ENCODE data around the gene HBE1.
"Not testable (repeated sequence)": the region's sequence is repeated elsewhere in the genome, so short reads cannot be mapped to it uniquely, and the experiment has no call there.

The HBE1 gene

DNA sequence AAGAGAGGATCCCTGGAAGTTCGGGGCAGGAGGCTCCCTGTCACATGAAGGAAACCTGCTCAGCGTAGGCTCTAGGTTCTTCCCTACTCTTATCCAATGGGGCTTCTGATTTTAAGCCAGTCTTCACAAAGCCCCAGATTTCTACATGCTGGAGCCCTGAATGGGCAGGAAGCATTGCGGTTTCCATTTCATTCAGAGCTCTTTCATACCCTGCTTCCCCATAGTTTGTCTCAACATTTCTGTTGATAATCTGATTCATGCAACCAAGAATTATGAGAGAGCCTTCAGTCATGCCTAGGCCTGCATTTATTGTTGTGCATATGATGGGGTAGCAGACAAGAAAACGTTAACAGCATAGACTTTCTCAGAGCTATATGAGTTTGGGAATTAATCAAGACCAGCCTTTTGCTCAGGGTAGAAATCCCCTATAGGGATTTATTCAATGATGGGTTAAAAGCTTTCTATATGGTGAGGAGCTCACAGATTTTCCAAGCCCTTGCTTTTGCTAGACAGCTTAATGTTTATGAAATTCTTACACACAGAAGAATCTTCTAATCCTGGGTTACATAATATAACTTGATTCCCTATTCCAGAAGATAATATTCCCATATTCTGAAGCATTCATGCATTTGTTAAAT lies 16.1 kb upstream of the HBE1 start:
- DNase-seq (ENCODE audit: low read depth), result no peak

DNA sequence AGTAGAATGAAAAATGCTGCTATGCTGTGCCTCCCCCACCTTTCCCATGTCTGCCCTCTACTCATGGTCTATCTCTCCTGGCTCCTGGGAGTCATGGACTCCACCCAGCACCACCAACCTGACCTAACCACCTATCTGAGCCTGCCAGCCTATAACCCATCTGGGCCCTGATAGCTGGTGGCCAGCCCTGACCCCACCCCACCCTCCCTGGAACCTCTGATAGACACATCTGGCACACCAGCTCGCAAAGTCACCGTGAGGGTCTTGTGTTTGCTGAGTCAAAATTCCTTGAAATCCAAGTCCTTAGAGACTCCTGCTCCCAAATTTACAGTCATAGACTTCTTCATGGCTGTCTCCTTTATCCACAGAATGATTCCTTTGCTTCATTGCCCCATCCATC lies 14.9 kb upstream of the HBE1 start:
- no peak for DNase-seq (ENCODE audit: low read depth)

DNA sequence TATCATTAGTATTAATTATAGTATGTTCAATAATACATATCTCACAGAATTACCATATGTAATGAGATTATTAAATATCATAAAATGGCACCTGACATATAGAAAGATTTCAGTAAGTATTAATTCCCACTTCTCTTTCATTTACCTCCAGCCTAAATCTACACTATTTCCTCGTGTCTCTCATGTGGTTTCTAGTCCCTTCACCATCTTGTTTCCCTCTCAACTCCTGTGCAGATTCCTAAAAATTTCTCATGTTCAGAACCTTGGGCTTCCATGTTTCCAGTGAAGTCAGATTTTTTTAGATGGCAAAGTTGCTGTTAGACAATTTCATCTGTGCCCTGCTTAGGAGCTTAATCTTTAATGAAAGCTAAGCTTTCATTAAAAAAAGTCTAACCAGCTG lies 14.1 kb upstream of the HBE1 start:
- no peak for DNase-seq (ENCODE audit: low read depth)

DNA sequence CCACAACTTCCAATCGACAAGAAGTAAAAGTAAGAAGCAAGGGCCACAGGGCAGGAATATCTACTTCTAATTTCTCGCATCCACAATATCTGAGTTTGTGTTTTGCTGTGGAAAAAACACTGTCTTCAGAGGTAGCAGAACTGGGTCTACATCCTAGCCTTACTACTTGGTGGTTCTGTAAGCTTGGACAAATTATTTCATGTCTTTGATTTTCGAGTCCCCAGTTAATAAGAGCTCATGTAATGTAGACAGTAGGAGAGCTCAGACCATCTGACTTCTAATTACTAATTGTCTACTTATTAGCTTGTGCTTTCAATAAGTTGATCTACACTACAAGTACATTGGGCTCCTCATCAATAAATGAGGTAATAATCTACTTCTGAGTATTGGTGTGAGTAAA lies 13.3 kb upstream of the HBE1 start:
- DNase-seq (ENCODE audit: low read depth), result no peak

DNA sequence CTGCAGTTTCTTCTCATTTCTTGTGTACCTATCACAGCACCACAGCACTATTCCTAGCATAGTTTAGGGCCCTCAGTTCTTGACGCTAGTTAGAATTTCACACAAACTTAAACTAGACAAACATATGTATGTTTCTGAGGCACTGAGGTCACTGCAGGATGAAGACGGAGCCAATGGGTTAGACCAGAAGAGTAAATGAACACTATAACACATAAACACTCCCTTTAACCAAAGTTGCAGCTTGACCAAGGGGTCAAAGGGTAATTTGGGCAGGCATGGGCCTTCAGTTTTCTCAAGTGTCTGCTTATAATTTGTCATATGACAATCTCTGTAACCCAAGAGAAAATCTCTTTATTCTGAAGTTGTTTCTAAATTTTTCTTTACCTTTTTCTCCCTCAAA lies 12.9 kb upstream of the HBE1 start:
- no peak for DNase-seq (ENCODE audit: low read depth)

DNA sequence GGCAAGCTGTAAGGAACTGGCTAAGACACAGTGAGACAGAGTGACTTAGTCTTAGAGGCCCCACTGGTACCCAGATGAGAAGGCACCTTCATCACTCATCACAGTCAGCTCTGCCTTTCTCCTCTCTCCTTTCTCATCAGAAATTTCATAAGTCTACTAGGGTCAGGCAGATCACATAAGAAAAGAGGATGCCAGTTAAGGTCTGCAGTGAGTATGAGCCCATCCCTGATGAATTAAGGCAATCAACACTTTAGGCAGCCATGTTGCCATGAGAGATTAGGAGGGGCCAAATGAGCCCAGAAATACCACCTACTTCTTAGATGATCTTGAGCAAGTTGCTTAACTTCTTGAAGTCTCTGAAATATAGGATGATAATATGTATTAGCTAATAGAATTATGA lies 11.9 kb upstream of the HBE1 start:
- no peak for DNase-seq (ENCODE audit: low read depth)

DNA sequence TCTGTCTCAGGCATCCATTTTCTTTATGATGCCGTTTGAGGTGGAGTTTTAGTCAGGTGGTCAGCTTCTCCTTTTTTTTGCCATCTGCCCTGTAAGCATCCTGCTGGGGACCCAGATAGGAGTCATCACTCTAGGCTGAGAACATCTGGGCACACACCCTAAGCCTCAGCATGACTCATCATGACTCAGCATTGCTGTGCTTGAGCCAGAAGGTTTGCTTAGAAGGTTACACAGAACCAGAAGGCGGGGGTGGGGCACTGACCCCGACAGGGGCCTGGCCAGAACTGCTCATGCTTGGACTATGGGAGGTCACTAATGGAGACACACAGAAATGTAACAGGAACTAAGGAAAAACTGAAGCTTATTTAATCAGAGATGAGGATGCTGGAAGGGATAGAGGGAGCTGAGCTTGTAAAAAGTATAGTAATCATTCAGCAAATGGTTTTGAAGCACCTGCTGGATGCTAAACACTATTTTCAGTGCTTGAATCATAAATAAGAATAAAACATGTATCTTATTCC lies 10.9 kb upstream of the HBE1 start:
- peak; percentile 3 for DNase-seq (ENCODE audit: low read depth)

DNA sequence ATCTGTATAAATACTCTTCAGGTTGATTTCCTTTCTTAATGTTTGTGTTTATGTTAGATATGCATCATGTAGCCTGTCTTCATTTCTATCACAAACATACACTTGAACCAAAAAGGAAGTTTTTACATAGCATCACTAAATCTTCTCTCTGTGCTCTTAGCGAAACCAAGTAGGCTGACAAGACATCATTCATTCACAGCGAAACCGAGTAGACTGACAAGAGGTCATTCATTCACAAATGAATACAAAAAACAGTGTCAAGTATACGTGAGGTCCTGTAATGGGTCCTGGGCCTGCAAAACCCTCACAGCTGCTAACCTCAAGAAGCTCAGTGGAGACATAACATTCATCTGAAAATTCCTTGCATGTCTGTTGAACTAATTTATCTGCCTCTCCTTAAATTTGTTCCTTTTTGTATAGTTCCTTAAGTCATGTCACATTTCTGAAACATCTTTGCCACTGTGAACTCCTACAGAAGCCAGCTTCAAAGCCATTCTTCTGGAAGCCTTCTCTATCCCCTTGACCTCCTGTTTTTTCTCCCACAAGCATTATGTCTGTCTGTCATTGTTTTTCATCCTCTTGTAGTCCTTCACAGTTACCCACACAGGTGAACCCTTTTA lies 9.8 kb upstream of the HBE1 start:
- no peak for DNase-seq (ENCODE audit: low read depth)

DNA sequence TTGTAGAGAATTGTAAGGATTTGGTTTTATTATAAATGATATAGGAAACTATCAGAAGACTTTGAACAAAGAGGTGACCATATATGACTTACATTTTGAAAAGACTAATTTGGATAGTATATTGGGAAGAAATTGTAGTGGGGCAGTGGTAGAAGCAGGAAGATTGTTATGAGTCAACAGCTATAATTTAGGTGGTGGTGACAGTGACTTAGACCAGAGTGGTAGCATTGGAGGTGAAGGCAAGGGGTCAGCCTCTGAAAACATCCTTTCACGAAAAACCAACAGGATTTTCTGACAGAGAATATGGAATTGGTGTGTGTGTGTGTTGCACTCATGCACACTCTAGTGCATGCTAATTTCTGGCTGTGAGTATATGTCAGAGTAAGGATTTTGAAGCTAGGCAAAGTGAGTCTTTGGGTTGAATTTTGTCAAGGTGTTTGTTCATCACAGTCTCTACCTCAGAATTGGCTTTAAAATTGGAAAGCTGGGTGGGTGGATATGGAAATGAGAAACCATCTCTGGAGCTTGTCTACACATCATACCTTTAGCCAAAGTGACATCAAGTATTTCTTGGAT lies 8.2 kb upstream of the HBE1 start:
- no peak for DNase-seq (ENCODE audit: low read depth)

DNA sequence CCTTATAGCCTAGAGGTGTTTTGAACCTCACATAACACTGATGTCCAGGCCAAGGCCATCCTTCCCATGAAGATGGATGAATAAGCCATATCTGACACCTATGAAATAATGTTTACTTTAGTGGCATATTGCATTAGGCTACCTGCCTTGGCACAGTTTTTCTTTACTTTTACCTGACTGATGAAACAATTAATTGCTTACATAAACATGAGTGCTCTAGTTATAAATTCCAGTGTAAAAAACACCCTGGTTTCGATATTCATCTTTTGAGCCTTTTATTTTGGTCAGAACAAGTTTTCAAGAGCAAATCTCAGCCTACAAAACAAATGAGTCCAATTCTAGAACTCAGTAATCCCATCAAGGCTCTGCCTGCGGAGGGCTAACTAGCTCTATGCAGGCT lies 7.0 kb upstream of the HBE1 start:
- DNase-seq (ENCODE audit: low read depth), result no peak

DNA sequence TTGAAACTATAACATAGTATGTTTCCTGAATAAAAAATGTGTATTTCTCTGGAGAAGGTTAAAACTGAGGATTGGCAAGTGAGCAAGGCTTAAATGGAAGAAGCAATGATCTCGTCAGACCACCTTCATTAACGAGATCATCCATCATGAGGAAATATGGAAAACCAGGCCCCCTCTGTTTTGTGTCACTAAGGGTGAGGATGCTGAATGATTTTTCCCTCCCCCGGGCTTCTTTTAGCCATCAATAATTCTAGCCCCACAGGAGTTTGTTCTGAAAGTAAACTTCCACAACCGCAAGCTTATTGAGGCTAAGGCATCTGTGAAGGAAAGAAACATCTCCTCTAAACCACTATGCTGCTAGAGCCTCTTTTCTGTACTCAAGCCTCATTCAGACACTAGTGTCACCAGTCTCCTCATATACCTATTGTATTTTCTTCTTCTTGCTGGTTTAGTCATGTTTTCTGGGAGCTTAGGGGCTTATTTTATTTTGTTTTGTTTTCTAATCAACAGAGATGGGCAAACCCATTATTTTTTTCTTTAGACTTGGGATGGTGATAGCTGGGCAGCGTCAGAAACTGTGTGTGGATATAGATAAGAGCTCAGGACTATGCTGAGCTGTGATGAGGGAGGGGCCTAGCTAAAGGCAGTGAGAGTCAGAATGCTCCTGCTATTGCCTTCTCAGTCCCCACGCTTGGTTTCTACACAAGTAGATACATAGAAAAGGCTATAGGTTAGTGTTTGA lies 5.8 kb upstream of the HBE1 start:
- no peak for DNase-seq (ENCODE audit: low read depth)

DNA sequence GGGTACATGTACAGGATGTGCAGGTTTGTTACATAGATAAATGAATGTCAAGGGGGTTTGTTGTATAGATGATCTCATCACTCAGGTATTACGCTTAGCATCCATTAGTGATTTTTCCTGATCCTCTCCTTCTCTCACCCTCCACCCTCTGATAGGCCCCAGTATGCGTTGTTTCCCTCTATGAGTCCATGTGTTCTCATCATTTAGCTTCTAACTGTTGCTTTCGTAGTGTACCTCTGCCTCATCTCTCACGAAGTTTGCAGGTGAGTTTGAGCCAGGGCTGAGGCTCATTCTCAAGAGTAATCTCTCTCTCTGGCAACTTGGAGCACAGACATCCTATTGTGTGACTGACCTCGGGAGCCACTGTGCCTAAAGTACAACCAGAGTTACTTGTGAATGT lies 4.7 kb upstream of the HBE1 start:
- no peak for DNase-seq (ENCODE audit: low read depth)

DNA sequence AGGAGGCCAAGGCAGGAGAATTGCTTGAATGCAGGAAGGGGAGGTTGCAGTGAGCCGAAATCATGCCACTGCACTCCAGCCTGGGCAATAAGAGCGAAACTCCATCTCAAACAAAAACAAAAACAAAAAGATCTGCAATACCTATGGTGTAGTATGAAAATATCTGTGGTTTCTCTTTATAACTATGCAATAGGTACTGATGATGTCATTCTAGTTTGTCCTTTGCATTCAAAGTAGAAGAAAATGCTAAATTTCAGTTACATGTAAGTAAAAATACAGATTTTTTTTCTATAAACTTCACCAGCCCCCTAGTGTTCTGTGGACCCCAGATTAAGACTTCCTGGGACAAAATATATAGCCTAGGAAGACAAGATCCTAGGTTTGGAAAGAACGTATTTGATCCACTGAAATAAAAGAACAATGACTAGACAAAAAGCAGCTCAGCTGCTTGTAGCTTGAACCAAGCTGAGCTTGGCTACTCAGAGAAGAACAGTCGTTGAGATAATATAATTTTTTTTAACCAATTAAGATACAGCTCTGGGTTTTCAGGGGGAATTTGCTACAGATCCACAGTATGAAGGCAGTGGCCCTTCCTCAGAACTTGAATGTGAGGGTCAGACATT lies 2.8 kb upstream of the HBE1 start:
- no peak for DNase-seq (ENCODE audit: low read depth)

DNA sequence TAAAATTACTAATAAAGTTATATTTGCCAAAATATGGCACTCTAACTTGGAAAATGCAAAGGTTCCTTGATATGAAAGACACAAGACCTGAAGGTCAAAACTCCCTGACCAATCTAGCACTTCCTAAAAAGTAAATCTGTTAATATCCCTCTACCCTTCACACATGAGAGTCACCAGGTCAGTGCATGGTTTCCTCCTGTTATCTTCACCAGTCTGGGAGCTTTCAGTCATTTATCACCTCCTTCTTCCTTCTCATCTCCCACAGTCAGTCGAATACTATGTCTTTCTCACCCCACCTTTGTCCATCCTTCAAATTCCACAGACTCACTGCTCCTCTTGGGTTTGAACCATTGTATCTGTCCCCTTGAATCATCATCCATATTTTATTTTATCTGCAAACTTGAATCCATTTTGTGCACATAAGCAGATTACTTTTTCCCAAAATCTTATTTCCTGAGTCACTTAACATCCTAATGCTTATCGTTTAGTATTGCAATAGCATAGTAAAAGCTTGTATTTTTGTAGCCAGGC lies 2.6 kb downstream of the HBE1 start:
- no peak for DNase-seq (ENCODE audit: low read depth)

DNA sequence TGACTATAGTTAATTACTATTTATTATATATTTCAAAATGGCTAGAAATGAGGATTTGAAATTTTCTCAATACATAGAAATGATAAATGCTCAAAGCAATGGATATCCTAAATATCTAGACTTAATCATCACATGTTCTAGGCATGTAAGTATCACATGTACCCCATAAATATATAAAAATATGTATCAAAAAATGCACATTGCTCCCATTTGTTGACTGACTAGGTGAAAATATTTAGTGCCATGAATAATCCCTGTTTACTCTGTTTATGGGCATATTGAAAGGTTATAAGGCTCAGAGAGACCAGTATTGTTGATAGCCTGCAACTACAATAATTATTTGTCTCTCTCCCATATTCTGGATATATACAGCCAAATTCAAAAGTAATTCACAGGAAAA lies 3.1 kb downstream of the HBE1 start:
- no peak for DNase-seq (ENCODE audit: low read depth)

DNA sequence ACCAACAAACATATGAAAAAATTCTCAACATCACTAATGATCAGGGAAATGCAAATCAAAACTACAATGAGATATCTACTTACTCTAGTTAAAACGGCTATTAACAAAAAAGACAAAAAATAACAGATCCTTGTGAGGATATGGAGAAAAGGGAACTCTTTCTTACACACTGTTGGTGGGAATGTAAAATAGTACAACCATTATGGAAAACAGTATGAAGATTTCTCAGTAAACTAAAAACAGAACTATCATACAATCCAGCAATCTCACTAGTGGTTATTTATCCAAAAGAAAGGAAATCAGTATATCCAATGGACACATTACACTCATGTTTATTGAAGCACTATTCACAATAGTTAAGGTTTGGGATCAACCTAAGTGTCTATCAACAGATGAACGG lies 3.9 kb downstream of the HBE1 start:
- DNase-seq (ENCODE audit: low read depth), result no peak

DNA sequence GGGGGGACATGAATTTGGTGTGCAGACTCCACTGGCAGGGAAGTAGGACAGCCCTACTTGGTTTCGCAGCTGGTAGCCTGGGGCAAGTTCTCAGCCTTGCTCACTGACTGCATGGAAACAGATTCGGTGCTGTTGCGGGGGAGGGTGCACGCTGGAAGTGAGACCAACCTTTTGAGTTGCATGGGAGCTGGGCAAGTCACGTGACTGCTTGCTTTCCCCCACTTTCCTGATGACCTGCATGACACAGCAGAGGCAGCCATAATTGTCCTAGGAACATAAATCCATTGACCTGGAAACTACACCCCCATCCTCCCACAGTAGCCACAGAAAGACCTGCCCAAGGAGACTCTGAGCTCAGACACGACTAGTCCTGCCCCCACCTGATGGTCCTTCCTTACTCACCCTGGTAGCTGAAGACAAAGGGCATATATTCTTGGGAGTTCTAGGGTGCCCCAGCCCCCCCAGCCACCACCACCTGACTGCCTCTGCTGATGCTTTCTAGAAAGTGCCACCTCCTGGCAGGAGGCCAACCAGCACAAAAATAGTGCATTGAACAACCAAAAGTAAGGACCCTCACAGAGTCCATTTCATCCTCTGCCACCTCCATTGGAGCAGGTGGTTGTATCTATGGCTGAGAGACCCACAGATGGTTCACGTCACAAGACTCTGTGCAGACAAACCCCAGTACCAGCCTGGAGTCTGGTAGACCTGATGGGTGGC lies 11.0 kb downstream of the HBE1 start:
- DNase-seq (ENCODE audit: low read depth), result no peak

DNA sequence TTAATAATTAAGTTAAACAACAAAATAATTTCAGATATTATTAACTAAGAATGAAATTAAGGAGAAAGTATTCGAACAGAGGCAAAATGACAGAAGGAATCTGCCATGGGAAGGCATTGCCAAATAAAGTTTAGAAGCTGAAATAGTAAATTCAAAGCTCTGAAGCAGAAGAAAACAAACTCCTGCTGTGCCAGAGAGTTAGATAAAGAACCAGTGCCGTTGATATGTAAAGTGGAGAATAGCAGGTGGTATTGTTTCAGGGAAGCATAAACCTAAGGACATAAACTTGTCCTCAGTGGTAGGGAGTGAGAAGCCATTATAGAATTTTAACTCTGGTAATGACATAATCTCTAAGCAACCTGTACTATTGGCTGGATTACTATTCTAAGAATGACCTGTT lies 12.4 kb downstream of the HBE1 start:
- DNase-seq (ENCODE audit: low read depth), result no peak

DNA sequence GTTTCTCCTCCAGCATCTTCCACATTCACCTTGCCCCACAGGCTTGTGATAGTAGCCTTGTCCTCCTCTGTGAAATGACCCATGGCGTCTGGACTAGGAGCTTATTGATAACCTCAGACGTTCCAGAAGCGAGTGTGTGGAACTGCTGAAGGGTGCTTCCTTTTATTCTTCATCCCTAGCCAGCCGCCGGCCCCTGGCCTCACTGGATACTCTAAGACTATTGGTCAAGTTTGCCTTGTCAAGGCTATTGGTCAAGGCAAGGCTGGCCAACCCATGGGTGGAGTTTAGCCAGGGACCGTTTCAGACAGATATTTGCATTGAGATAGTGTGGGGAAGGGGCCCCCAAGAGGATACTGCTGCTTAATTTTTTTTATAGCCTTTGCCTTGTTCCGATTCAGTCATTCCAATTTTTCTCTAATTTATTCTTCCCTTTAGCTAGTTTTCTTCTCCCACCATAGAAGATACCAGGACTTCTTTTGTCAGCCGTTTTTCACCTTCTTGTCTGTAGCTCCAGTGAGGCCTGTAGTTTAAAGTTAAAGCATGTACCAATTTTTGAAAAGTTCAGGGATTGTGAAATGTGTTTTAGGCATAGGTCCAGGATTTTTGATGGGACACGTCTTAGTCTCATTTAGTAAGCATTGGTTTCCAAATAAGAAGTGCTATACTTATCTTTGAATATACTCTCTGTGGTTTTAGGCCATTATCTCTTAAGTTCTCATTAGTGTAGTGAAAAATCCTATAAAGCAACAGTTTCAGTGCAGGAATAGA lies 14.9 kb downstream of the HBE1 start, which contains the start of gene HBG2:
HBG2 (minus strand) TSS at position 136 of the 768 bp plus-strand sequence; CDS start at position 83, 53 bp downstream.
- not testable (repeated sequence) for DNase-seq (ENCODE audit: low read depth)

DNA sequence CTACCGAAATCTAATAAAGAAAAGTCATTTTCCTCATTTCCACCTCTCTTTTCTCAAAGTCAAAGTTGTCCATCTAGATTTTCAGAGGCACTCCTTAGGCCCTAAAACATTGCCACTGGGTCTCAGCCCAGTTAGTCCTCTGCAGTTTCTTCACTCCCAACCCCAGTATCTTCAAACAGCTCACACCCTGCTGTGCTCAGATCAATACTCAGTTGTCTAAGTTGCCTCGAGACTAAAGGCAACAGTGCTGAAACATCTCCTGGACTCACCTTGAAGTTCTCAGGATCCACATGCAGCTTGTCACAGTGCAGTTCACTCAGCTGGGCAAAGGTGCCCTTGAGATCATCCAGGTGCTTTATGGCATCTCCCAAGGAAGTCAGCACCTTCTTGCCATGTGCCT lies 15.7 kb downstream of the HBE1 start:
- not testable (repeated sequence) for DNase-seq (ENCODE audit: low read depth)

DNA sequence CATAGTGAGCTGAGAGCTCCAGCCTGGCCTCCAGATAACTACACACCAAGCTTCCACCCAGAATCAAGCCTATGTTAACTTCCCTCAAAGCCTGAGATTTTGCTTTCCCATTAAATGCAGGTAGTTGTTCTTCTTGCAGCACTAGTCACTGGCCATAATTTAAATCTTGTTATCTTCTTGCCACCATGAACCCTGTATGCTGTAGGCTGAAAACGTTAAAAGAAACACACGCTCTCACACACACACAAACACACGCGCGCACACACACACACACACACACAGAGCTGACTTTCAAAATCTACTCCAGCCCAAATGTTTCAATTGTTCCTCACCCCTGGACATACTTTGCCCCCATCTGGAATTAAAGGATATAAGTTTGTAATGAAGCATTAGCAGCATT lies 16.3 kb downstream of the HBE1 start:
- DNase-seq (ENCODE audit: low read depth), result not testable (repeated sequence)

Measured in activated T-cell treated with anti-CD3 and anti-CD28 coated beads for 48 hours (primary cell).